ENCODE measurements around the gene KIF2C.

Gene KIF2C

DNA sequence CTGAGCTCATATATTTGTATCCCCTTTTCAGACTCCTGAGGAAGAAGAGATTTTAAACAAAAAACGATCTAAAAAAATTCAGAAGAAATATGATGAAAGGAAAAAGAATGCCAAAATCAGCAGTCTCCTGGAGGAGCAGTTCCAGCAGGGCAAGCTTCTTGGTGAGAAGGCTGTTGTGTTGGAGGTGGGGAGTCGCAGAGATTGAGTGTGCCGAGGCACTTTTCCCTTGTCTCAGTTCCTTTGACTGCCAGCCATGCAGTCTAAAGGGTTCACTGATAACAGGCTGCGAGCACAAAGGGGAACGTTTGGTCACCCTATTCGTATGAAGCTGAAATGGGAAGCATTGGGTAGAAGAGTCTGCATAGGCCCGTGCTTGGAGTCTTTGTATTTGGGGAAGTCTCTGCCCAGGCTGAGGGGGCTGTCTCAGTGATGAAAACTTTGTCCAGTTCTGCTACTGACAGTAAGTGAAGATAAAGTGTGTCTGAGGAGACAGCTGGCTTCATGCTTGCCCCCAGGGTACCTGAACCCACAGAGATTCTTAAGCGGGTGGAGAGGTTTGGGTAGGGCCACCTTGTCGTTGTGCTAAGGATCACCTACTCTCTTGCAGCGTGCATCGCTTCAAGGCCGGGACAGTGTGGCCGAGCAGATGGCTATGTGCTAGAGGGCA lies 38.5 kb downstream of the KIF2C start:
- peak overlapping the region; percentile 83 for H3K4me3 ChIP-seq (ENCODE audit: control insufficient read depth, low read depth, low read length)
- TF ChIP-seq, protein P1, sequence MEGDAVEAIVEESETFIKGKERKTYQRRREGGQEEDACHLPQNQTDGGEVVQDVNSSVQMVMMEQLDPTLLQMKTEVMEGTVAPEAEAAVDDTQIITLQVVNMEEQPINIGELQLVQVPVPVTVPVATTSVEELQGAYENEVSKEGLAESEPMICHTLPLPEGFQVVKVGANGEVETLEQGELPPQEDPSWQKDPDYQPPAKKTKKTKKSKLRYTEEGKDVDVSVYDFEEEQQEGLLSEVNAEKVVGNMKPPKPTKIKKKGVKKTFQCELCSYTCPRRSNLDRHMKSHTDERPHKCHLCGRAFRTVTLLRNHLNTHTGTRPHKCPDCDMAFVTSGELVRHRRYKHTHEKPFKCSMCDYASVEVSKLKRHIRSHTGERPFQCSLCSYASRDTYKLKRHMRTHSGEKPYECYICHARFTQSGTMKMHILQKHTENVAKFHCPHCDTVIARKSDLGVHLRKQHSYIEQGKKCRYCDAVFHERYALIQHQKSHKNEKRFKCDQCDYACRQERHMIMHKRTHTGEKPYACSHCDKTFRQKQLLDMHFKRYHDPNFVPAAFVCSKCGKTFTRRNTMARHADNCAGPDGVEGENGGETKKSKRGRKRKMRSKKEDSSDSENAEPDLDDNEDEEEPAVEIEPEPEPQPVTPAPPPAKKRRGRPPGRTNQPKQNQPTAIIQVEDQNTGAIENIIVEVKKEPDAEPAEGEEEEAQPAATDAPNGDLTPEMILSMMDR (conservative IDR thresholded peaks at IDR 0.05; ENCODE audit: control insufficient read depth, insufficient read depth, low read depth, low read length): no peak
- no peak for DNase-seq (ENCODE audit: low read depth)

DNA sequence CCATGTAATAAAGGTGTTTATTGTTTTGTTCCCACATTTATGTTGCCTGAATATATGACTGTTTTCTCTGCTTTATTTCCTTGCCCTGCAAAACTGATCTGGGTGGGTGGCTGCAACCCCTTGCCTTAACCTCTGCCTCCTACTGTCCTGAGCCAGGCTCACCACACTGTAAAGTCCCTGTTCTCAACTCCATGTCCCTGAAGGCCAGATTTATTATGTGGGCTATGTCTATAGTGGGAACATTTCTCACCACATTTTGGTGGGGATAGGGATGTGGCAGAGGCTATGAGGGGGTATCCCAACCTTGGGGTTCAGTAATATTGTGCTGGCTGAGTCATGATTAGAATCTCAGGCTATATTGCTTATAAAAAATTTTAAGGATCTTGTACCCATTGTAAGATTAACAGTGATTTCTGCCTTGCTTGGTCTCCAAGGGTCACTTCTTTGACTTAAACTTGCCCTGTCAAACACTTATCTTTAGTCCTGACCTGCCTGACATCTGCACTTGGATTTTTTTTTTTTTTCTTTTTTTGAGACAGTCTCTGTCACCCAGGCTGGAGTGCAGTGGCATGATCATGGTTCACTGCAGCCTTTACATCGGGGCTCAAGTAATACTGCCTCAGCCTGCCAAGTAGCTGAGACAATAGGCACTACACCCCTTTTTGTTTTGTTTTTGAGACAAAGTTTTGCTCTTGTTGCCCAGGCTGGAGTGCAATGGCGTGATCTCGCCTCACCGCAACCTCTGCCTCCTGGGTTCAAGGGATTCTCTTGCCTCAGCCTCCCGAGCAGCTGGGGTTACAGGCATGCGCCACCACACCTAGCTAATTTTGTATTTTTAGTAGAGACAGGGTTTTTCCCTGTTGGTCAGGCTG lies 39.3 kb downstream of the KIF2C start:
- no peak overlapping the region for H3K4me3 ChIP-seq (ENCODE audit: control insufficient read depth, low read depth, low read length)
- DNase-seq (ENCODE audit: low read depth): no peak
- TF ChIP-seq, protein P1 (conservative IDR thresholded peaks at IDR 0.05; ENCODE audit: control insufficient read depth, insufficient read depth, low read depth, low read length): no peak

DNA sequence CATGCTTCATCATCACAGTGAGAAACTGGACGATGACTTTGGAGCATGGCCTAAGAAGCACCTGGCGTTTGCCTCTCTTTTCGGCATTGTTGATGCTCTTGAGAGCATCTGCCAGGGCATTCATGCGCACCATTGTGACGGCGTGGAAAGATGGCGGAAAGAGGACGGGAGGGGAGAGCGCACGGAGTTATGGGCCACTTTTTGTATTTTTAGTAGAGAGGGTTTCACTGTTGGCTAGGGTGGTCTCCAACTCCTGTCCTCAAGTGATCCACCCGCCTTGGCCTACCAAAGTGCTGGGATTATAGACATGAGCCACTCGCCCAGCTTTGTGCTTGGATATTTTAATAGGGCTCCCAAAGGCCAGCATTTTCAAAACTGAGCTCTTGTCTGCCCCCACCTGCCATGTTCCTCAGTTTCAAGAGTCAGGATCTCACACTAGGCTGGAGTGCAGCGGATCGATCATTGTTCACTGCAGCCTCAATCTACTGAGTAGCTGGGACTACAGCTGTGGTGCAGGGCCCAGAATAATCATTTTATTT lies 41.0 kb downstream of the KIF2C start:
- TF ChIP-seq, protein P1 (conservative IDR thresholded peaks at IDR 0.05; ENCODE audit: control insufficient read depth, insufficient read depth, low read depth, low read length): no peak
- H3K4me3 ChIP-seq (ENCODE audit: control insufficient read depth, low read depth, low read length): no peak overlapping the region
- no peak for DNase-seq (ENCODE audit: low read depth)

DNA sequence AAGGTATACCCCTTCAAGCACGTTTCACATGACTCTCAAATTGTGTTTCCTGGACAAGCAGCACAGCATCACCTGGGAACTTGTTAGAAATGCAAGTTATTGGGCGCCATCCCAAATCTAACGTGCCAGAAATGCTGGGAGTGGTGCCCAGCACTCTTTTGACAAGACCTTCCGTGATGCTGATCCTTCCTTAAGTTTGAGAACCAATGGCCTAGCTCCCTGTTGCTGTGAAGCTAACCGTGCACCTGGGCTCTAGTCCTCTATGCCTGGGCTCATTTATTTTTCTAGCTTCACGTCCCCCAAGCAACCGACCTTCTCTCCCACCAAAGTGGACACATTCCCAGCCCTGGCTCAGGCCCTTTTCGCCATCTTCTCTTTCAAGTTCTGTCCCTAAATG lies 44.1 kb downstream of the KIF2C start:
- DNase-seq (ENCODE audit: low read depth): no peak
- H3K4me3 ChIP-seq (ENCODE audit: control insufficient read depth, low read depth, low read length): peak overlapping the region; percentile 15
- TF ChIP-seq, protein P1 (conservative IDR thresholded peaks at IDR 0.05; ENCODE audit: control insufficient read depth, insufficient read depth, low read depth, low read length): no peak

DNA sequence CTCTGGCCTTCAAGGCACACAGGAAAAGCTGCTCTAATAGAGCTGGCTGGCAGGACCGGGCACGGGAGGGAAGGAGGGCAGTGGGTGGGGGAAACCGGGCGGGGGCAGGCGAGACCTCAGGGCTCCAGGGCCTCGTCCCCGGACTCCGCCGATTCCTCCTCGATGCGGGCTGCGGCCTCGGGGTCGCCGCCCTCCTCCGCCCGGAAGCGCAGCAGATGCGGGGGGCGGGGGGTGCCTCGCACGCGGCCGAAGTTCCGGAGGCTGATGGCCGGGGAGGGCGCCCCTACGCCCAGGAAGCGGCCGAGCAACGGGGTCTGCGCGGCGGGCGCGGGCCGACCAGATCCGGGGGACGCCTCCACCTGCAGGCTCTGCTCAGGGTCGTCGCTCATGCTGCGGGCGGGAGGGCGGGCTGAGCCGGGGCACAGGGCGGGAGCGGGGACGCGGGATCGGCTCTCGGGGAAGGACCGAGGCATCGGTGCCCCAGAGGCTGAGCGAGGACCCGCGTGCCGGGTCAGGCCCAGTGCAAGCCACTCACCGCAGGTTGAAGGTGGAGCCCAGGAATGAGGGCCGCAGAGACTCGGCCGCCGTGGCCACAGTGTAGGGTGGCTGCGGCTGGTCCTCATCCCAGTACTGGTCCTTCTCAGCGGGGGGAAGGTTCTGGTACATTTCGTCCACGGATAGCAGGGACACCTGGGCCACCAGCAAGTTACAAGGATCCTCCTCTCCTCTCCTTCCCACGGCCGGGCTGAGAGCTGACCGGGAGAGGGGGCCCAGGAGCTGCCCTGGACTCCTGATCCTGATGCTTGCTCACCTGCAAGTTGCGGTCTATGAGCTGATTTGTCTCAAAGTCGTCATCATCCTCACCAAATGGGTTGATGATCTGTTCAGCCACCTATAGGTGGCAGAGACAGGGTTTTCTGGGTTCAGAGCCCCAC lies 44.7 kb downstream of the KIF2C start:
- H3K4me3 ChIP-seq (ENCODE audit: control insufficient read depth, low read depth, low read length): peak overlapping the region; percentile 15
- TF ChIP-seq, protein P1 (conservative IDR thresholded peaks at IDR 0.05; ENCODE audit: control insufficient read depth, insufficient read depth, low read depth, low read length): no peak
- no peak for DNase-seq (ENCODE audit: low read depth)

DNA sequence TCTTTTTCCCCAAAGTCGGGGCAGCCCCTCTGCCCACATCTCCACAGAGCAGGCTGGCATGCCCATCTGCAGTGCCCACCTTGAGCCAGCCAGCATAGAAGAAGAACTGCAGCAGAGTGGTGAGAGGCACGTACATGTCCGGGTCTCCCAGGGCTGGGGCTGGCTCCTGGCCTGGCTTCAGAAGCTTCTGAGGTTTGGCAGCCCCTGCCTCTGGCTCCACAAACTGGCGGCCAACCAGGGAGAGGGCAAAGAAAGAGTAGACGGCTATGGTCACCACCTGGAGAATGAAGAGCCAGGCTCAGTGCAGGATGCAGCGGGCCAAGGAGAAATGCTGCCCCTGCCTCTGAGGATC lies 45.4 kb downstream of the KIF2C start:
- TF ChIP-seq, protein P1 (conservative IDR thresholded peaks at IDR 0.05; ENCODE audit: control insufficient read depth, insufficient read depth, low read depth, low read length): no peak
- DNase-seq (ENCODE audit: low read depth): no peak
- H3K4me3 ChIP-seq (ENCODE audit: control insufficient read depth, low read depth, low read length): no peak overlapping the region
